ENCODE measurements around the gene PLXNC1. TPM values are rescaled to one million over a fixed set of nuclear protein-coding genes. Genes with fewer than 3 reads are reported as not detected.

The PLXNC1 gene
- total RNA-seq, 1 donor from 2014 or later = 8.3 TPM

DNA sequence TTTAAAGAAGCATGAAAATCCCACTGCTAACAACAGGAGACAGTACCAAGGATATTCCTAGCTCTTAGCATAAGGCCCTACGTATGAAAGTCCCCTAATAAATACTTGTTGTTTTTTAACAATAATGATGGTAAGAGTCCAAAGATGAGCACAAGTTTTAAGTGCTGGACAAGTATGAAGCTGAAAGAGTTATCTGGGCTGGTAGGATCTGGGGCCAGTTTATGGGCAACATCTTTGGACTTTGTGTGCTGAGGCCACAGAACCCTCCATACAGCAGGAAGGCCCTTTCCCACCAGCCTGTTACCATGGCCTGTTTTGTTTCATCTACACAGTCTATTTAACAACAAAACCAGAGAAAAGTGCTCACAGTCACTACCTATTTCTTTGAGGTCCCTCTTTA is 12.5 kb upstream of the PLXNC1 start:
- TF ChIP-seq, protein P1, sequence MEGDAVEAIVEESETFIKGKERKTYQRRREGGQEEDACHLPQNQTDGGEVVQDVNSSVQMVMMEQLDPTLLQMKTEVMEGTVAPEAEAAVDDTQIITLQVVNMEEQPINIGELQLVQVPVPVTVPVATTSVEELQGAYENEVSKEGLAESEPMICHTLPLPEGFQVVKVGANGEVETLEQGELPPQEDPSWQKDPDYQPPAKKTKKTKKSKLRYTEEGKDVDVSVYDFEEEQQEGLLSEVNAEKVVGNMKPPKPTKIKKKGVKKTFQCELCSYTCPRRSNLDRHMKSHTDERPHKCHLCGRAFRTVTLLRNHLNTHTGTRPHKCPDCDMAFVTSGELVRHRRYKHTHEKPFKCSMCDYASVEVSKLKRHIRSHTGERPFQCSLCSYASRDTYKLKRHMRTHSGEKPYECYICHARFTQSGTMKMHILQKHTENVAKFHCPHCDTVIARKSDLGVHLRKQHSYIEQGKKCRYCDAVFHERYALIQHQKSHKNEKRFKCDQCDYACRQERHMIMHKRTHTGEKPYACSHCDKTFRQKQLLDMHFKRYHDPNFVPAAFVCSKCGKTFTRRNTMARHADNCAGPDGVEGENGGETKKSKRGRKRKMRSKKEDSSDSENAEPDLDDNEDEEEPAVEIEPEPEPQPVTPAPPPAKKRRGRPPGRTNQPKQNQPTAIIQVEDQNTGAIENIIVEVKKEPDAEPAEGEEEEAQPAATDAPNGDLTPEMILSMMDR (conservative IDR thresholded peaks at IDR 0.05) = no peak
- H3K27ac Mint-ChIP-seq = no peak overlapping the region
- no peaks in the 10 kb centered on the region for H3K4me1 Mint-ChIP-seq (ENCODE audit: unreplicated experiment)
- no peaks in the 10 kb centered on the region for H3K36me3 Mint-ChIP-seq
- H3K9me3 Mint-ChIP-seq = no peaks in the 10 kb centered on the region
- H3K27me3 Mint-ChIP-seq = peaks cover 36% of the 10 kb centered on the region
- no peak overlapping the region for H3K4me3 Mint-ChIP-seq
- DNase-seq (ENCODE audit: extremely low spot score, unreplicated experiment) = no peak

DNA sequence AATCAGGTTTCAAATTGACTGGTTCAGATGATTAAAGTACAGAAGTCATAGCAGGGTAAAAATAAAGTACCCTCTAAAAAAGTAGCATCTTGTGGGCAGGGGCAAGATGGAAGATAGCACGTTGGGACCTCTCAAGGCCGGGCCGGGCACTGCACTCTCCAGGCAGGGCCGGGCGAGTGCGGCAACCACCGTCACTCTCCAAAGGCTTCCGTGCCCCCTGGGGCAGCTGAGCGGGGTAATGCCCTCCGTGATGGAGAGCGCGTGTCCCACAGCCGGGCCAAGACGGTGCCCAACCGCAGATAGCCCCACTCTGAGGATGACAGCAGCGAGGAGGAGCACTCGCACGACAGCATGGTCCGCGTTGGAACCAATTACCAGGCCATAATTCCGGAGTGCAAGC is 8.6 kb upstream of the PLXNC1 start:
- TF ChIP-seq, protein P1 (conservative IDR thresholded peaks at IDR 0.05) = no peak
- Mint-ChIP-seq H3K9me3 (no peaks in the 10 kb centered on the region), H3K36me3 (no peaks in the 10 kb centered on the region), H3K27me3 (peaks cover 39% of the 10 kb centered on the region), H3K27ac (no peak overlapping the region), H3K4me3 (no peak overlapping the region), H3K4me1 (ENCODE audit: unreplicated experiment) (no peaks in the 10 kb centered on the region)
- no peak for DNase-seq (ENCODE audit: extremely low spot score, unreplicated experiment)

DNA sequence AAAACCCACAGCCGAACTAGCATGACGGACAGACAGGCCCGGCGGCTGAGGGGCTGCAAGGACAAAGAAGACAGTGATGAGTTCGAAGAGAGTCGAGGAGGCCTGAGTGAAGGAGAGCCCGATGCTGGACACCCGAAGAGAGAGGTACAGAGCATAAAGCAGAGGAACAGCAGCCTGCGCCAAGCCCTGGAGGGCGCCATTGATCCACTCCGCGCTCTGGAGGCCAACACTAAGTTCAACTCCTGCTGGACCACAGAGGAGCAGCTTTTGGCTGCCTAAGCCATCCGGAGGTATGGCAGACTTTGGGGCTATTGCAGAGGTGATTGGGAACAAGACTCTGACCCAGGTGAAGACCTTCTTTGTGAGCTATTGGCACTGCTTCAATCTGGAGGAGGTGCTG is 7.8 kb upstream of the PLXNC1 start:
- no peak overlapping the region for H3K27ac Mint-ChIP-seq
- H3K9me3 Mint-ChIP-seq = no peaks in the 10 kb centered on the region
- TF ChIP-seq, protein P1 (conservative IDR thresholded peaks at IDR 0.05) = peak; percentile 63
- DNase-seq (ENCODE audit: extremely low spot score, unreplicated experiment) = no peak
- H3K36me3 Mint-ChIP-seq = no peaks in the 10 kb centered on the region
- H3K4me3 Mint-ChIP-seq = no peak overlapping the region
- H3K4me1 Mint-ChIP-seq (ENCODE audit: unreplicated experiment) = peaks cover 3% of the 10 kb centered on the region
- H3K27me3 Mint-ChIP-seq = peaks cover 43% of the 10 kb centered on the region

DNA sequence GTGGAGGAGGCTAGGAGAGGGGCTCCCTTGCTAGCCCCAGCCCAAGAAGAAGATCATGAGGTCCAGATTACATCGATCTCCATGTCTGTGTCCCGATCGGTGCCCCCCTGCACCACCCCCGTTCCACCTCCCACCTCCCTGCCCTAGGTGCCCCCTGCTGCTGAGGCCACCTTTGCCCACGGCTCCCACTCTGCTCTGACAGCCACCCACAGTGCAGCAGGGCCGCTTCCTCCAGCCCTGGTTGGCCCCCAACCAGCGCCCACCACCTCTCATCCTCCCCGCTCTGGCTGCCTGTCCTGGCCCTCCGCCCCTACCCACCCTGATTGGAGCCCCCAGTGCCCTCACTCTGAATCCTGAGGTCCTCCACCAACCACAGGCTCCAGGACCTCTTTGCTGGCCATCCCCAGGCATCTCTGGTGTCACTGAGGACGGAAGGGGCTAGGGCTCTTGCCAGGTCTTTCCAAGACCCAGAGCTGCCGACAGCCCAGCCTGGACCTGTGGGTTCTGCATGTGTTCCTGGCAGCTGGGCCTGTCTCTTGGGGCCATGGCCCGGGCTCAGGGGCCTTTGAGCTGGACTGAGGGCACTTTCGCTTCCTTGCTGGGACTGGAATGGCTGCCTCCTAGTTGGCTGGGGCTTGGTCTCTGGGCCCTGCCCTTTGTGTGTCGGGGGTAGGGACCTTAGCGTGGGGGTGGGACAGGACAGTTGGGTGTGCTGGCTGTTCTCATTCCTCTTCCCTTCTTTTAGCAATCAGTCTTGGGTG is 7.2 kb upstream of the PLXNC1 start:
- TF ChIP-seq, protein P1 (conservative IDR thresholded peaks at IDR 0.05) = no peak
- Mint-ChIP-seq H3K9me3 (no peaks in the 10 kb centered on the region), H3K27ac (no peak overlapping the region), H3K27me3 (peaks cover 50% of the 10 kb centered on the region), H3K4me1 (ENCODE audit: unreplicated experiment) (peaks cover 6% of the 10 kb centered on the region), H3K4me3 (no peak overlapping the region), H3K36me3 (no peaks in the 10 kb centered on the region)
- no peak for DNase-seq (ENCODE audit: extremely low spot score, unreplicated experiment)

DNA sequence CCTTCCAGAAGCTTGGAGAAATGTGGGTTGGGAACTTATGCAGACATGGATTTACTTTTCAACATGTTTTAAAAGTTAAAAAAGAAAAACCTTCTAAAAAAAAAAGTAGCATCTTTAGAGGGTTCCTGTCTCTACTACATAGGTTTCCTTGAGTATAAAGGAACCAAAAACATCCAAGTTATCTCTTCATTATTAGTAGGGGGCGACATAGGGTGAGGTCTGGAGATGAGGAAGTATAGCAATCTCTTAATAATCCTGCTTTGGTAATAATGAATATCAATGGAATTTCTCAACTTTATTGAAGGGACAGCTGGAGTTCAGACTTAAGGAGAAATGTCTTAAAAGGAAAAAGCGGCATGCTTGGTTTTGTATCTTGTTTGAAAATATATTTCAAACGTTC is 6.5 kb upstream of the PLXNC1 start:
- Mint-ChIP-seq H3K27ac (no peak overlapping the region), H3K27me3 (peaks cover 53% of the 10 kb centered on the region), H3K4me1 (ENCODE audit: unreplicated experiment) (peaks cover 13% of the 10 kb centered on the region), H3K4me3 (no peak overlapping the region), H3K9me3 (no peaks in the 10 kb centered on the region), H3K36me3 (no peaks in the 10 kb centered on the region)
- no peak for DNase-seq (ENCODE audit: extremely low spot score, unreplicated experiment)
- TF ChIP-seq, protein P1 (conservative IDR thresholded peaks at IDR 0.05) = no peak
